IPS-NIHi7 (cell line): ENCODE data around the gene ADGRL1.
"Not testable (repeated sequence)": the region's sequence is repeated elsewhere in the genome, so short reads cannot be mapped to it uniquely, and the experiment has no call there.

Experiments used
- DNase-seq: peaks from one replicate; pipeline ENCODE4 v3.0.0; 2012; ENCODE audit warnings: mixed read lengths; ENCODE audit errors: extremely low spot score

The ADGRL1 gene

GRCh38 chr19:14218620-14219330 is 12.8 kb upstream of the ADGRL1 start:
- DNase-seq = no peak

DNA sequence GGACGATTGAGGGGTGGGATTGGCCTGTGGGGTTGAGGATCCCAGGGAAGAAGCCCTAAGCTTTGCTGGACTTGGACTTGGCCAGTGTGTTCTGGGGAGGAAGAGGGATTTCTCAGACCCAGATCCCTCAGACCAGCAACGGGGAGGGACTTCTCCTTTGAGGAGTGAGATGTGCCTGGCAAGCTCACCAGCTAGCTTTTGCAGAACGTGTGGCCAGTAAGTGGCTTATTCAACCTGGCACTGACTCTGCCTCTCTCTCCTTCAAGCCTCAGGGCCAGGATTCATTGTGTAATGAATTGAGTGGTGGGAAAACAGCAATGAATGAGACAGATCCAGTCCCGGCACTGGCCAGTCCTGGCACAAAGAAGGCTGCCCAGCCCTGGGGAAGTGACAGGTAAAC is 11.9 kb upstream of the ADGRL1 start:
- DNase-seq = not testable (repeated sequence)

GRCh38 chr19:14214580-14214979 is 8.6 kb upstream of the ADGRL1 start:
- DNase-seq = no peak

DNA sequence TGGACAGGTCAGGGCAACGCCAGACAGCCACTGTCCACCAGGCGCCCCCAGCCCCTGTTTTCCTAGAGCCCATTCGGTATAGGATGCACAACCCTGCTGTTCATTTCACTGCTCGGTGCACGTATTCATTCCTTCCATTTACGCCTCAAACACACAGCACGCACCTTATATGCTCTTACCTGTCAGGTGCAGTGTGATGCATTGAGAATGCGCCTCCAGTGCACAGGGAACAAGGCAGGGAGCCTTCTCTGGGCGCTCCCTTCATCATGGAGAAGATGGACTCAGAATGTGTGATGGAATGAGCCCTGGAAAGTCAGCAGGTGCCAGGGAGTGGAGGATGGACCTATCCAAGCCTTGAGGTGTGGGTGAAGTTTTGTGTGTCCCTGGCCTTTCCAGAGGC is 4.2 kb upstream of the ADGRL1 start:
- DNase-seq = not testable (repeated sequence)

DNA sequence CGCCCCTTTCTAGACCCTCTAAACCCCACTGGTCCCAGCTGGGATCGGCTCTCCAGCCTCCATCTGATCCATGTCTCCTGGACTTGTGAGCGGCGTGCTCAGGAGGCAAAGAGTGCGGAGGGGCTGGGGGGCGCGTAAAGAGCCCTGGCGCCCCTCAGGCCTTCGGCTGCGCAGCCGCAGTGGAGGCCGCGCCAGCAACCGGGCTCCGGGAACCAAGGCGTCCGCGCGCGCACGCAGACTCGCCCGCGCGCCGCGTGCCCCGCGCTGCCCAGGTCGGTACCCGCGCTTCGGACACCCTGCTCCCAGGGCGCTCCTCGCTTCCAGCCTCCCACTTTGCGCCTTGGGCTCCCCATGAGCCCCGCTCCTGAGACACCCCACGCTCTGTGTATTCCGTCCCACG is 3.4 kb upstream of the ADGRL1 start:
- DNase-seq = peak; percentile 16

DNA sequence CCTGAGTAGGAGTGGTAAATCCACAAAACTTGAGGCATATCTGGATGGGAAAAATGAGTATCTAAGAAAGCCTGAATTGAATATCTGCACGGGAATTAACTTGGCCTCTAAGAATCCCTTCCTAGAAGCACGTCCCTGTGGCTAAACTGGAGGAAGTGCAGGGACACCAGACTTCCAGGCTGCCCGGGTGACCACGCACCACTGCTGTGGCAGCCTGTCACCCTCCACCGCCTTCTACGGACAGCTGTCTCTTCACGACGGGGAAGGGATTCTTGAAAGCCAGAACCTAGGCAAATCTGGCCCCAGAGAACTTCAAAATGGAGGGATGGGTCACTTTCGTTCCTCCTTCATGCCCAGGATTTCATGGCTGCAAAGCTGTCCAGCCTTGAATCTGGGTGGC is 2.5 kb upstream of the ADGRL1 start:
- DNase-seq = not testable (repeated sequence)

GRCh38 chr19:14207796-14208195 is 1.8 kb upstream of the ADGRL1 start:
- DNase-seq = not testable (repeated sequence)

DNA sequence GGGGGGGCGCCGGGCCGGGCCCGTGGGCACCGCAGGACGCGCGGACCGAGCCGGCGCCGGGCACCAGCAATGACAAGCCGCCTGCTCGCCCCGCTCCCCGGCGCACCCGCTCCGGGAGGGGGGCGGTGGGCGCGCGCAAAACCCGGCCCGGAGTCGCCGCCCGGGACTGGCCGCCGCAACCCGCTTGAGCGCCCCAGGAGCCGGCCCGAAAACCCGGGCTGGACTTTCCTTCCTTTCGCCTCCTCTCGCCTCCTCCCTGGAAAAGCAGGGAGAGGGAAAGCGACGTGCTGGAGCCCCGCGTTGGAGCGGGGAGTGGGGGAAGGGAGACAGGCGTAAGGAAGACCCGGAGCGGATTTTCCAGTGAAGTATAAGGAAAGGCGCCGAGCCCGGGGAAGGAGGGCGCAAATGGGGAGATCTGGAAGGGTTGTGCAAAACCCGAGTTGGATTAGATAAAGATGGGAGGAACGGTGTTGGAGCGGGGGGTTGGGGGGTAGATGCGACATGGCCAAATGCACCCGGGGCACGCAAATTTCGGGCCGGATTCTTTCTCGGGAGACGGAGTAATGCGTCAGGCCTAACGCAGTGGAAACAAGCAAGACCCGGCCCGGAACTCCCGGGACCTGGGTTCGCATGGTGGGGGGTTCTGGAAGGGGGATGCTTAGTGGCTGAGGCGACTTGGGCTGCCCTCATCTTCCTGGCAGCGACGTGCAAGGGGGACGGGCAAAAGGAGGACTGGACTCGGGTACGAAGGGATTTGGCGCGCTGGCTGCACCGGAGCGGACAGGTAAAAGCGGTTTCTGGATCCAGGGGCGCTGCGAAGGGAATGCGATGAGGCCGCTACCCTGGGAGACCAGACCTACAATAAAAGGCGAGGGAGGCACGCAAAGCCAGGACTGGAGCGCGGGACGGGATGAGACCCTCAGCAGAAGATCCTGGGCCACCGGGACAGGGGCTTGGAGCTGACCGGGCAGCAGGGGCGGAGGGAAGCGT is 1.1 kb upstream of the ADGRL1 start:
- peak; percentile 69 for DNase-seq

DNA sequence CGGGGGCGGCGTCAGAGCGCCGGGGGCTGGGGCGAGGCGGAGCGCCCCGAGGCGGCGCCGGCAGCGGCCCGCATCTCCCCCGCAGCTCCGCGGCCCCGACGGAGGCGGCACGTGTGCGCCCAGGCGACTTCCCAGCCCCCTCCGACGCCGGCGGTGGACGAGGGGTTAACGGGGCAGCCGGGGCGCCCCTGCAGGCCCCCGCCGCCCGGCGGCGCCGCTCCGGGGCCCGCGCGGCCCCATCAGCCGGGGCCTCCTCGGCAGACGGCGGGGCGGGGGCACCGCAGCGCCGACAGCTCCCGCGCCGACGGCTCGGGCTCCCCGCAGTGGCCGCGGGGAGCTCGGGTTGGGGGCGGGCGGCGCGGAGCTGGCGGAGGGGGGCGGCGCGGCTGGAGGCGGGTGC is 339 bp upstream of the ADGRL1 start:
- DNase-seq = peak; percentile 22

GRCh38 chr19:14204676-14205451 is 1.1 kb downstream of the ADGRL1 start:
- DNase-seq = not testable (repeated sequence)

DNA sequence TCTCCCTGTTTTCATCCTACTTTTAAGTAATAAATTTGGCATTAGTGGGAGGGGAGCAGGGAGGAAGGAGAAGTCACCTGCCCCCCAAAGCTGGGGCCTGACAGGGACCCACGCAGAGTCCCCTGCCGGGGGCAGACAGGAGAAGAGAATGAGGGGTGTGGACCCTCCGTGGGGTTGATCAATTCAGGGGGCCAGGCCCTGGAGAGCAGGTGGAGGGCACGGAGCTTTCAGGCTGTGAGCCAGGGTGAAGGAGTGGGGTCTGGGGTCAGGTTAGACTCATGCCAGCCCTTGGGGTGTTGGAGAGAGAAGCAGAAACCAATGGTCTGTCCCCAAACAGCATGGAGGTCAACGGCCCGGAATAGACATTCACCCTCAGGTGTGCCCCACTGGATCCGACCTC is 1.8 kb downstream of the ADGRL1 start:
- not testable (repeated sequence) for DNase-seq

DNA sequence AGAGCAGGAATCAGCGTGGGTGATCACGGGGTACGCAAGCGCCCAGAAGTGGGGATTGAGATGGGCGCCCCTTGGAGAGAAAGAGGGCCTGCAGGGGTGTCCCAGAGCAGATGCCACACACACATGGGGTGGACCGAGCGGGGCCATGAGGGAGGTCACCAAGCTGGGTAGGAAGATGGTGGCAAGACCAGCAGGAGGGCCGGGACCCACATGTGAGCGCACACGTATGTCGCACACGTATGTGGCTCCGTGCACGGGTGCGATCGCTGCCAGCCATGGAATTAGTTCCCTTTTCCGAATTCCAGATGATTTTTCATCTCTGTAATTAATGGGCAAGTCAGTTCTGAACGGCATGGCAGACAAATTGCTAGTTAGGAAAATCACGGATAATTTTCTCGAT is 2.2 kb downstream of the ADGRL1 start:
- DNase-seq = not testable (repeated sequence)

DNA sequence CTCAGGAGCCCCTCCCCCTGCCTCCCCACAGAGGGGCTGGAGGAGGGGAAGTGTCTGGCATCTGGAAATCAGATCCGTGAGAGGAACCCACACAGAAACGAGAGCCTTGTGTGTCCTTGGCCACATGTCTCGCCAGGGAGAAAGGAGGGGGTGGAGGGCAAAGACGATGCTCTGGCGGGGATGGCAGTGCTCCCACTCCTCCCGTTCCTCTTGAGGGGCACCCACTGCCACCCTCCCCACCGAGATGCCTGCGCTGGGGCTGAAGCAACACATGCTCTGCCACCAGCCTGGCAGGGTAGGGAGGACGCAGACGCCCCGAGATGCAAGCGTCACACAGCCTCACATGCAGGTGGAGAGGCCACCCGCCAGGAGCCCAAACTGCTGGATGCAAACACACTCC is 2.8 kb downstream of the ADGRL1 start:
- DNase-seq = no peak

DNA sequence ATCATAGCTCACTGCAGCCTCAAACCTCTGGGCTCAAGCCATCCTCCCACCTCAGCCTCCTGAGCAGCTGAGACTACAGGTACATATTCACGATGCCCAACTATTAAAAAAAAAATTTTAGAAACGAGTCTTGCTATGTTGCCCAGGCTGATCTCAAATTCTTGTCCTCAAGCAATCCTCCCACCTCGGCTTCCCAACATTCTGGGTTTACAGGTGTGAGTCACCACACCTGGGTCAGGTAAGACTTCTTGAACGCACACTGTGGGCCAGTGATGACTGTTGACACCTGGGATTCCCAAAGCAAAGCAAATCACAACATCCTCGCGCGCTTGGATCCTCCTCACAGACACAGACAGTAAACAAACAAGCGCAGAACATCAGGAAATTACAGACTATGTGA is 4.5 kb downstream of the ADGRL1 start:
- not testable (repeated sequence) for DNase-seq

GRCh38 chr19:14200147-14200841 is 5.7 kb downstream of the ADGRL1 start:
- DNase-seq = peak; percentile 61

DNA sequence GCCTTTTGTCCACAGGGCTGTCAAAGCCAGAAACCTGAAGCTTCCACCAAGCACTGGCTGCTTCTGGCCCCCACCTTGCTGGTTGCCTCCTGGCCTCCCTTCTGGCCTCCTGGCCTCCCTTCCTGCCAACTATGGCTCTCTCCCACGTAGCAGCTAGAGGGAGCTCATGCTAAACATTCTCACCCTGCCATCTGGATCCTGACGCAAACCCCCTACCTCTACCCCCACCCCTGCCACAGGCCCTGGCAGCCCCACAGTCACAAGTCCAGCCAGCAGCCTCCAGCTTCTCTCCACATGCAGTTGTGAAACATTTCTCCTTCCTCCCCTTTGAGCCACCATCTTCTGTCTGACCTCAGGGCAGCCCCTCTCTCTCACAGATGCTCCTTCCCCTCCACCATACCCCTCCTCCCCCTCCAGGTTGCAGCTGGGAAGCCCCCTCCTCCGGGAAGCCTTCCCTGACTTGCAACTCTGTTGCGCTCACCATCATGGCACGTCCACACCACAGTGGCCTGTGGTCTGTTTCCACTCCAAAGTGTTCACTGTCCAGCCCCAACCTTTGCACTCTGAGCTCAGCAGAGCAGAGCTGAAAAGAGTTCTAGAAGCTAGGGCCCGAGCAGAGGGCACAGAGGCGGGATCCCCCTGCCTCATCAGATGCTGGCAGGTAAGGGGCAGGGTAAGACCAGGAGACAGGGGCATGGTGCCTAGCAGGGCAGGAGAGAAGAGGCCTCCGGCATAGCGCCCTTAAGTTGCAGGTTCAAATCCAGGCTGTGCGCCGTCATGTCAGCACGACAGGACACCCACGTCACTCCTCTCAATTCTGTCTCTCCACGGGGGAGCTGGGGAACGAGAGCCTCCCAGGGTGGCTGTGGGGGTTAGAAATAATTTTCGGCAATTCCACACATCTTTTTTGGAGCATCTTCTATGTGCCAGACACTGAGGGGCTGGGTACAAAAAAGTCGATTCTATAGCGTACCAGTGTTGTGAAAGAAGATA is 7.3 kb downstream of the ADGRL1 start:
- no peak for DNase-seq

- DNase-seq = no peak
Measured at GRCh38 chr19:14197882-14198281, 8.1 kb downstream of the ADGRL1 start.

DNA sequence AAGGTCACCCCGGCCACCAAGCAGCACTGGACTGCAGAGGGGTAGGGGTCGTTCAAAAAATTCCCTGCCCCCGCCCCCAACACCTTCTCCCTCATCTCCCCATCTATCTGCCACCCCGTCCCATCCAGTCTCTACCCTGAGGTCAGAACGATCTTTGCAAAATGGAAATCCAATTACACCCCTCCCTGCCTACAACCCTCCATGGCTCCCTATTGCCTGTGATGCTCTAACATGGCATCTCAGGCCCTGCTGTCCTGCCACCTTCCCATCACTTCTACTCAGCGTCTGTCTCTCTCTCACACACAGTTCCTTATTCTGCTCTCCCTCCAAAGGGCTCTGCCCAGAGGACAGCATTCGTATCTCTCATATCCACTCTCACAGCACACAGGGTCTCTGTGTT is 8.7 kb downstream of the ADGRL1 start:
- DNase-seq = not testable (repeated sequence)

GRCh38 chr19:14196105-14196504 is 9.9 kb downstream of the ADGRL1 start:
- peak; percentile 50 for DNase-seq

DNA sequence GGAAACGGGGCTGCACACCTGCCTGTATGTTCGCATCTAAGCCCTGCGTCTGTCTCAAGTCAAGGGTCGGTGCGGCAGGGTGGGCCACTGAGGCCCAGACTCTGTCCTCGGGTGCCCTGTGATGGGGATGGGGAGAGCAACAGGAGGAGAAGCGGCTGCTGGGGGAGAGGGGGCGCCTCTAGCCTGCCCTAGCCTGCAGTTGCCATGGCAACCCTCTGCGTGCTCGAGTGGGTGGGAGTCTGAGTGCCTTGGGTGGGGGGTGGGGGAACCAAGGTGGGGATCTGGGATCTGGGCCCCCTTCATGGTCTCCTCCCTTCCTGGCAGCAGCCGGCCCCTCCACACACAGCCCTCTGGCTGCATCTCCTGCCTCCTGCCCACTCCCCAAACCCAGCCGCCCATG is 10.8 kb downstream of the ADGRL1 start:
- DNase-seq = not testable (repeated sequence)
